ENCODE results near the gene TMEM217.
"Not testable (repeated sequence)": the region's sequence is repeated elsewhere in the genome, so short reads cannot be mapped to it uniquely, and the experiment has no call there.

TMEM217 gene

GRCh38 chr6:37182736-37183590 is 75.0 kb downstream of the TMEM217 start:
- Histone ChIP-seq H3K27ac (ENCODE audit: extremely low read depth, low read depth, low read length) (no peak overlapping the region), H3K4me1 (ENCODE audit: control insufficient read depth, insufficient read depth, low read length) (no peaks in the 10 kb centered on the region), H3K36me3 (ENCODE audit: control insufficient read depth in 2 of 2, insufficient read depth in 1 of 2, low read length in 2 of 2) (no peaks in the 10 kb centered on the region), H3K9me3 (ENCODE audit: control insufficient read depth, insufficient read depth, low read depth, low read length) (no peaks in the 10 kb centered on the region), H3K4me3 (ENCODE audit: low read depth, low read length) (no peak overlapping the region)
- TF ChIP-seq ZNF133 (tag by site-specific recombination; IDR thresholded peaks at IDR 0.05) (no peak), ZNF214 (tag by site-specific recombination; IDR thresholded peaks at IDR 0.05; ENCODE audit: borderline replicate concordance) (no peak), MEIS1 (CRISPR knock-in tag; IDR thresholded peaks at IDR 0.05; ENCODE audit: borderline replicate concordance) (no peak), ZNF19 (tag by site-specific recombination; IDR thresholded peaks at IDR 0.05; ENCODE audit: low read depth) (no peak), GLIS2 (tag by site-specific recombination; IDR thresholded peaks at IDR 0.05) (no peak), ZNF112 (tag by site-specific recombination; IDR thresholded peaks at IDR 0.05) (no peak), ZNF175 (tag by site-specific recombination; IDR thresholded peaks at IDR 0.05) (no peak), FEZF1 (tag by site-specific recombination; IDR thresholded peaks at IDR 0.05) (no peak), ZBTB7A (tag by site-specific recombination; IDR thresholded peaks at IDR 0.05; ENCODE audit: low read depth) (no peak), ZNF211 (tag by site-specific recombination; IDR thresholded peaks at IDR 0.05; ENCODE audit: low read depth) (no peak), ZBTB17 (tag by site-specific recombination; IDR thresholded peaks at IDR 0.05) (no peak), ZNF202 (tag by site-specific recombination; IDR thresholded peaks at IDR 0.05; ENCODE audit: borderline replicate concordance) (no peak), ZNF785 (tag by site-specific recombination; IDR thresholded peaks at IDR 0.05) (no peak), HOXD13 (CRISPR knock-in tag; IDR thresholded peaks at IDR 0.05; ENCODE audit: borderline replicate concordance) (no peak), CTCF (tag by site-specific recombination; IDR thresholded peaks at IDR 0.05) (no peak), ZNF132 (tag by site-specific recombination; IDR thresholded peaks at IDR 0.05; ENCODE audit: borderline replicate concordance) (no peak), KLF10 (tag by site-specific recombination; IDR thresholded peaks at IDR 0.05) (no peak), ZNF707 (tag by site-specific recombination; IDR thresholded peaks at IDR 0.05) (no peak)
- ChIA-PET CTCF (interaction anchor here (0.6 to 18.8 kb wide), 6 partner anchors 11 to 522 kb away, joined by 3 to 401 read pairs (median 5); no protein-coding TSS in a partner anchor), POLR2A (no interaction called here)

GRCh38 chr6:37180610-37181009 is 77.3 kb downstream of the TMEM217 start:
- not testable (repeated sequence) for H3K36me3 ChIP-seq (ENCODE audit: control insufficient read depth in 2 of 2, insufficient read depth in 1 of 2, low read length in 2 of 2); H3K4me3 ChIP-seq (ENCODE audit: low read depth, low read length); H3K4me1 ChIP-seq (ENCODE audit: control insufficient read depth, insufficient read depth, low read length); H3K27ac ChIP-seq (ENCODE audit: extremely low read depth, low read depth, low read length); H3K9me3 ChIP-seq (ENCODE audit: control insufficient read depth, insufficient read depth, low read depth, low read length)
- CTCF ChIA-PET: interaction anchor here (0.5 to 18.8 kb wide), 7 partner anchors 9 to 396 kb away, joined by 3 to 401 read pairs (median 3); no protein-coding TSS in a partner anchor
- POLR2A ChIA-PET: interaction anchor here (0.9 kb wide), 1 partner anchor 79 kb away, joined by 3 read pairs; no protein-coding TSS in a partner anchor

GRCh38 chr6:37180075-37180474 is 77.9 kb downstream of the TMEM217 start:
- H3K4me3 ChIP-seq (ENCODE audit: low read depth, low read length): no peak overlapping the region
- no peak overlapping the region for H3K27ac ChIP-seq (ENCODE audit: extremely low read depth, low read depth, low read length)
- ChIA-PET POLR2A (interaction anchor here (0.9 kb wide), 1 partner anchor 78 kb away, joined by 3 read pairs; no protein-coding TSS in a partner anchor), CTCF (interaction anchor here (0.5 to 18.8 kb wide), 4 partner anchors 9 to 153 kb away, joined by 3 to 401 read pairs (median 28); no protein-coding TSS in a partner anchor)
- H3K36me3 ChIP-seq (ENCODE audit: control insufficient read depth in 2 of 2, insufficient read depth in 1 of 2, low read length in 2 of 2): peaks cover 0 to 6% of the 10 kb centered on the region in 2 experiments; a peak in 1 of 3 replicates
- no peaks in the 10 kb centered on the region for H3K9me3 ChIP-seq (ENCODE audit: control insufficient read depth, insufficient read depth, low read depth, low read length)
- H3K4me1 ChIP-seq (ENCODE audit: control insufficient read depth, insufficient read depth, low read length): no peaks in the 10 kb centered on the region
- TF ChIP-seq EGR2 (tag by site-specific recombination; IDR thresholded peaks at IDR 0.05; ENCODE audit: low read depth) (no peak), ZNF514 (tag by site-specific recombination; IDR thresholded peaks at IDR 0.05) (no peak), ZNF184 (tag by site-specific recombination; IDR thresholded peaks at IDR 0.05) (no peak), ZNF10 (tag by site-specific recombination; IDR thresholded peaks at IDR 0.05) (no peak), MEIS1 (CRISPR knock-in tag; IDR thresholded peaks at IDR 0.05; ENCODE audit: borderline replicate concordance) (no peak), ZBTB11 (tag by site-specific recombination; conservative IDR thresholded peaks at IDR 0.05; ENCODE audit: low read depth) (no peak)
